HG02623 (cell line): ENCODE data around the gene COX19.
"Not testable (repeated sequence)": the region's sequence is repeated elsewhere in the genome, so short reads cannot be mapped to it uniquely, and the experiment has no call there.

Experiments
- ATAC-seq: cut with Tn5 transposase; IDR thresholded peaks from one replicate; pipeline ENCODE4 v1.9.1; 2021; ENCODE audit warnings: moderate library complexity; ENCODE audit not compliant: unreplicated experiment

Gene COX19

GRCh38 chr7:929311-929711, 46.0 kb downstream of the COX19 start:
- no peak for ATAC-seq

GRCh38 chr7:927031-927671, 48.2 kb downstream of the COX19 start:
- ATAC-seq, result no peak

DNA sequence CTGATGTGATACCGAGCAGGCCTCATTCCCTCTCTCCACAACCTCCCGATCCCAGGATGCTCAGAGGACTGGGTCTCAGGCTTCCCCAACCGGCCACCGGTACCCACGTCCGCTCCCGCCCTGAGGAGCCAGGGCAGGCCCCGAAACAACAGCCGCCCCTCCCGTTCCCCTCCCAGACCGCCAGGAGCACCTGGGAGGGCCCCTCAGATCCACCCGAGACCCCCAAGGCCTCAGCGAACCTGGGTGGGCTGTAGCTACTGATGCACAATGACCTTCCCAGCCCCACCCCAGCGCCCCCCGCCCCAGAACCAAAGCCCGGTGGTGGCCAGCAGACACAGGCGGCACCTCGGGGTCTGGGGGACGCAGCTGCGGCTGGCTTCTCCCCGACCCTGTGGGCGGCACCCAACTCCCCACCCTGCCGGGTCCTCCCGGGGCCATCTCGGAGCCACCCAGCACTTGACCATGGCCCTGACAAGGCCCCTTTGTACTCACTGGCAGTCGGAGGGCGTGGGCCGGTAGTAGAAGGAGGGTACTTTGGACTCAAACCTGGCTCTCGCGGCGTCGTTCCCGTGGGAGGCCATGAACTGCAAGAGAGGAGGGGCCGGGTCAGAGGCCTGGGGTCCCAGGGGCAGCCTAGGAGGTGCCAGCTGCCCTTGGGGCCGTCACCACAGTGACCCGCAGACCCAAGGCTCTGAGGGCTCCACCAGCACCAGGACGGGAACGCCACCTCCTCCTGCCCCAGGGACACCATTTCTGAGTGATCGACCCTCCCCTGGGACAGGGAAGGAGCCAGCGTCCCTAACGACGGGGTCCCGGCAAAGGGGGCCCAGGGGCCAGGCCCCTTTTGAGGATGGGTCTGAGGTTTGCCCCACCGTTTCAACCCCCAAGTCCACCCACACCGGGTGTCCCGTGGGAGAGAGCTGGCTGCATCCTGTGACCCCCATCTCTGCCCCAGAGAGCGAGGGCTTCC, 49.0 kb downstream of the COX19 start:
- ATAC-seq, result no peak

GRCh38 chr7:925601-926000, 49.7 kb downstream of the COX19 start:
- no peak for ATAC-seq

- no peak for ATAC-seq
These were observed 50.7 kb downstream of the COX19 start for GRCh38 chr7:924541-925231.

GRCh38 chr7:924042-924441, 51.3 kb downstream of the COX19 start:
- not testable (repeated sequence) for ATAC-seq

GRCh38 chr7:923108-924041, 52.0 kb downstream of the COX19 start:
- ATAC-seq, result peak; percentile 83

DNA sequence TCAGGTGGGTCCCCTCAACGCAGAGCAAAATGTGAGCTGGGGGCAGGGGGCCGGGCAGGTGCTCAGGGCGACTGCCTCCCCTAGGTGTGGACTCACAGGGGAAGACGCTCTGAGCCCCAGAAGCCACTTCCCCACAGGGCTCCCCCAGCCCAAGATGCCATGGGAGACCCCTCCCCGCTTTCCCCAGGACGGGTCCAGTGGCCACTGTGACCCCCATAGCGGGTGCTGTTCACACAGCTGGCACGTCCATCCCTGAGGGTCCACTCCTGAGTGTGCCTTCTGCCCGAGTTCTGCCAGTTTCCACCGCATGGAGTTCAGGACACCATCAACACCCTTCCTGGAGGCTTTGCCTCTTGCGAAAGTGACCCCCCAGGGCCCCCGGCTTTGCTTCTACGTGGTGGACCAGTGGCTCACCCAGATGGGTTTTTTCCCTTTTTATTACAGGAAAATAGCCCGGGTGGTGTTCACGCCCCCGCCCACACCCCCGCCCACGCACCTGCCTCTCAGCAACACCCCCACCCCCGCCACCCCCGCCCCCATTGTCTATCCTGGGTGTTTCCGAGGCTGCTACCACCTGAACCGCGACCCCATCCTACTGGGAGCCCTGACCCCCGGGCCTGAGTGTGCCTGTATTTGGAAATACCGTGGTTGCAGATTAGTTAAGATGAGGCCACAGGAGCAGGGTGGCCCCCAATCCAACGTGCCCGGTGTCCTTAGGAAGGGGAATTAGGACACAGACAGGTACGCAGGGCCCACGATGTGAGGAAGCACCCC, 52.8 kb downstream of the COX19 start:
- ATAC-seq, result no peak

GRCh38 chr7:921581-922333, 53.6 kb downstream of the COX19 start:
- no peak for ATAC-seq

DNA sequence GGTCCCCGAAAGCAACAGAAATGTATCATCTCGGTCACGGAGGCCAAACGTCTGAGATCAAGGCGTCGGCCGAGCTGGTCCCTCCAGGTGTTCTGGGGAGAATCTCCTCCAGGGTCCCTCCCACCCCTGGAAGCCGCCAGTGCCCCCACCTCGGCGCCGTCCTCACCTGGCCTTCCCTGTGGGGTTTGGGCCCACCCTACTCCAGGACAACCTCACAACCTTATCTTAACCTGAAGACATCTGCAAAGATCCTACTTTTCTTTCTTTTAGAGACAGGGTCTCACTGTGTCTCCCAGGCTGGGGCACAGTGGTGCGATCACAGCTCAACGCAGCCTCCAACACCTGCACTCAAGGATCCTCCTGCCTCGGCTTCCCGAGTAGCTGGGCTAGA, 54.3 kb downstream of the COX19 start:
- ATAC-seq, result no peak

DNA sequence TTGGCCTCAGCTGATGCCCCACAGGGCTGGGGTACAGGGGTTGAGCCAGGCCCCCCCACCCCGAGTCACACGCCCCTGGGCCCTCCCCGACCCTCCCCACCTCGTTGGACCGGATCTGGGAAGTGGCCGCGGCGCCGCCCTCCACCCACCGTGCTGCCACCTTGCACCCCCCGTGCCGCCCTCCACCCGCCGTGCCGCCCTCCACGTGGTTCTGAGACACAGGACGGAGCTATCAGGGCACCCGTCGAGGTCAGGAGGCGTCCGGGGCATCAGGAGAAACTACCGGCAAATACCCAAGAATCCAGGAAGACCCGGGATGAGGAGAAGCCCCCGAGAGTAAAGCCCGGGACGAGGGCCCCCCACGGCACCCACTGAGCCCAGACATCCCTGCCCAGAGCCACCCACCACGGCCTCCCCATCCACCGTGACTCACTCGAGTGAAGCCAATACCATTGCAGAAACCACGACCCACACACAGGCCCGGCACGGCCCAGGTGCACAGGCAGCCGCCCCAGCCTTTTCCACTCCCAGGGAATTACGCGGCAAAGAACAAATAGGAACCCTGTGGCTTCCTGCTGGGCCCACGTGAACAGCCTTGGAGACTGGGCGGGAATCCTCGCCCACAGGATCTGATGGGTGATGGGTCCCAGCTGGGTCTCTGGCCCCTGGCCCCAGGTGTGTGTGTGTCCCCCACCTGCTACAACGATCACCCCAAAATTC, 54.8 kb downstream of the COX19 start:
- ATAC-seq, result no peak

DNA sequence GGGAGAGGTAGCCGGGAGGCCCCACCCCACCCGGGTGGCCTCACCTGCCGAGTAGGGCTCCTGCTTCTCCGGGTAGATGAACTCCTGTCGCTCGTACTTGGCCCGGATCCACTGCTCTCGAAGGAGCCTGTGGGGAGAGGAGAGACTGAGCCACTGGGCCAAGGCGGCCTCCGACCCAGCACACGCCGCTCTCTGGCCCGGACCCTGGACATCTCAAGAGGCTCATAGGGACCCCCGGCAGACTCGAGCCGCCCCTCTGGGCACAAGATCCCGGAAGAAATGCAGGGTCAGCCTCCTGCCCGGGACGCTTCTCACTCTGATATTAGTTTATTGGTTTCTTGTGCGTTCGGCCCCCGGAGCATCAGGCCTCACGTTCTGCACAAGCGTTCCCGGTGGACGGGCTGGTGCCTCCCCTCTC, 55.4 kb downstream of the COX19 start:
- ATAC-seq, result no peak

DNA sequence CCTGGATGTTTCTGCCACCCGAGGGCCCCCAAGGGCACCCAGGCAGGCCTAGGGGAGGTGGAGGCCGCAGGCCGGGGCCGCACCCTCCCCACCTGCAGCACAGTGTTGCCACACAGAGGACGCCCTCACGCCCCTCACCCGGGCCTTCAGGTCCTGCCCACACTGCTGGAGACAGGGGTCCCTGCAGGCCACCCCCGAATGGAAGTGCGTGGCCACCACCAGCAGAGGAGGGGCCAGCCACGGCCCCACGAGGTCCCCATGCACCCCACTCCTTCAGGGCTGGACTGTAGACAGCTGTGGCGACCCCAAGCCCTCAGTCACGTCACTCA, 56.3 kb downstream of the COX19 start:
- no peak for ATAC-seq

- no peak for ATAC-seq
These were observed 56.8 kb downstream of the COX19 start for GRCh38 chr7:918441-919113.

DNA sequence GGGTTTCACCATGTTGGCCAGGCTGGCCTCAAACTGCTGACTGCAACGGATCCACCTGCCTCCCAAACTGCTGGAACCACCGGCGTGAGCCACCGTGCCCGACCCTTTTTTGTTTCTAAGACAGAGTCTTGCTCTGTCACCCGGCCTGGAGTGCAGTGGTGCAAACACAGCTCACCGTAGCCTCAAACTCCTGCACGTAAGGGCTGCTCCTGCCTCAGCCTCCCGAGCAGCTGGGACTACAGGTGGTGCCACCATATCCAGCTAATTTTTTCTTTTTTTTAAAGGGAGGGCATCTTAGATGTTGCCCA, 57.3 kb downstream of the COX19 start:
- ATAC-seq, result no peak

DNA sequence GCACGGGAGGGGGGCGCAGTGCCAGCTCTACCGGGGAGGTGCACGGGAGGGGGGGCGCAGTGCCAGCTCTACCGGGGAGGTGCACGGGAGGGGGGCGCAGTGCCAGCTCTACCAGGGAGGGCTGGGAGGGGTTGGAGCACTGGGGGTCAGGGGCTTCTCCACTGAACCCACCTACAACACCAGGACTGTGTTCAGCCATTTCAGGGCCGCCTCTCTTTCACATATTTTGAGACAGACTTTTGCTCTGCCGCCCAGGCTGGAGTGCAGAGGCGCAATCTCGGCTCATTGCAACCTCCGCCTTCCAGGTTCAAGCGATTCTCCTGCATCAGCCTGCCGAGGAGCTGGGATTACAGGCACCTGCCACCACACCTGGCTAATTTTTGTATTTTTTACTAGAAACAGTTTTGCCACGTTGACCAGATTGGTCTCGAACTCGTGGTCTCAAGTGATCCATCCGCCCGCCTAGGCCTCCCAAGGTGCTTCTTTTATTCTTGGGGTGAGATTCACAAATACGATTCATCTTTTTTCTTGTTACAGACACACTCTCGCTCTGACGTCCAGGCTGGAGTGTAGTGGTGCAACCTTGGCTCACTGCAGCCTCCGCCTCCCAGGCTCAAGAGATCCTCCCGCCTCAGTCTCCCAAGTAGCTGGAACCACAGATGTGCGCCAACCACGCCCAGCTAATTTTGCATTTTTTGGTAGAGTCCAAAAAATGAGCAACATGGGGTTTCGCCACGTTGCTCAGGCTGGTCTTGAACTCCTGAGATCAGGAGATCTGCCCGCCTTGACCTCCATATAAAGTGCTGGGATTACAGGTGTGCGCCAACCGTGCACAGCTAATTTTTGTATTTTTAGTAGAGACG, 57.9 kb downstream of the COX19 start:
- ATAC-seq, result no peak

- no peak for ATAC-seq
These were observed 58.9 kb downstream of the COX19 start for GRCh38 chr7:916291-916941.
